ENCODE data around the gene CILP.

CILP gene

GRCh38 chr15:65164139-65164538, 47.1 kb downstream of the CILP start:
- in situ Hi-C loops (cut with MboI; ENCODE audit: low pct_unique_long_range_greater_than_20kb, low sequenced_read_pairs, unreplicated experiment), result no loop called here
- DNase-seq (ENCODE audit: low spot score), result no peak
- no peak for TF ChIP-seq CTCF (IDR thresholded peaks at IDR 0.05; ENCODE audit: extremely low read depth, insufficient read depth, missing control alignments)

GRCh38 chr15:65163041-65163440, 48.2 kb downstream of the CILP start:
- in situ Hi-C loops (cut with MboI; ENCODE audit: low pct_unique_long_range_greater_than_20kb, low sequenced_read_pairs, unreplicated experiment), result no loop called here
- DNase-seq (ENCODE audit: low spot score), result no peak
- no peak for TF ChIP-seq CTCF (IDR thresholded peaks at IDR 0.05; ENCODE audit: extremely low read depth, insufficient read depth, missing control alignments)

DNA sequence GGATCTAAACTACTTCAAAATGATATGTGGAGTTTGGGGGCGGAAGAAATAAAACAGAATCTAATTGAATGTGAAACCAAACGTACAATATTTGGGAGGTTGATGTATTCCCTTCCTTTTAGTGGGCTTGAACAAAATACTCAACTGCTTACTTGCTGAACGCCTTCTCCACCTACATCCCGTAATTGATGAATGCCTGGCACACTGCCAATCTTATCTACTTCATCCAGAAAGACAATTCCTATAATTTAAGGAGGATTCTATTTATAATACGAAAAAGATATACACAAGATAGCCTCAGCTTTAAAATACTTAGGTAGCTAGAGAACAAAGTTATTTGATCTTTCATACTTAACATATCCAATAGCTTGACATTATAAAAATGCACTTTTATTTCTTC, 54.6 kb downstream of the CILP start:
- no peak for TF ChIP-seq CTCF (IDR thresholded peaks at IDR 0.05; ENCODE audit: extremely low read depth, insufficient read depth, missing control alignments)

GRCh38 chr15:65154720-65155119, 56.6 kb downstream of the CILP start:
- DNase-seq (ENCODE audit: low spot score), result no peak
- TF ChIP-seq CTCF (IDR thresholded peaks at IDR 0.05; ENCODE audit: extremely low read depth, insufficient read depth, missing control alignments), result no peak
- in situ Hi-C loops (cut with MboI; ENCODE audit: low pct_unique_long_range_greater_than_20kb, low sequenced_read_pairs, unreplicated experiment), result no loop called here

More for the DNA sequence above, 54.6 kb downstream of the CILP start:
- DNase-seq (ENCODE audit: low spot score), result no peak
- in situ Hi-C loops (cut with MboI; ENCODE audit: low pct_unique_long_range_greater_than_20kb, low sequenced_read_pairs, unreplicated experiment), result no loop called here

DNA sequence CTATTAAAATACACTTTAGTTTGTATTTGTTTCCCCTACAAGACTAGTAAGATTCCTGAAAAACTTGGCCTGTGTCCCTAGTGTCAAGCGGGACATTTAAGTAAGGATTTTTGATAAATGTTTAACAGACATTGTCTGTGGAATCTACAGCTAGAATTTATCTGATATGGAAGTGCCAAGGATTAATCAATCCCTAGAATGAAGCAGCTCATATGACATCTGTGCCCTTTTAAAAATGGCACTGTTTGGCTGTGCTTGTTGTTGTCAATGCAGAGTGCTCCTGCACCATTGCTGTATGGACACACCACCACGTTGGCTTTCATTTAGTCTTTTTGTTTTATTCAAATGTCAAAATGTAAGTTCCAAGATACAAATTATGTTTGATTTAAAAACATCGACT, 63.4 kb downstream of the CILP start:
- TF ChIP-seq CTCF (IDR thresholded peaks at IDR 0.05; ENCODE audit: extremely low read depth, insufficient read depth, missing control alignments), result no peak
- DNase-seq (ENCODE audit: low spot score), result no peak
- in situ Hi-C loops (cut with MboI; ENCODE audit: low pct_unique_long_range_greater_than_20kb, low sequenced_read_pairs, unreplicated experiment), result no loop called here

DNA sequence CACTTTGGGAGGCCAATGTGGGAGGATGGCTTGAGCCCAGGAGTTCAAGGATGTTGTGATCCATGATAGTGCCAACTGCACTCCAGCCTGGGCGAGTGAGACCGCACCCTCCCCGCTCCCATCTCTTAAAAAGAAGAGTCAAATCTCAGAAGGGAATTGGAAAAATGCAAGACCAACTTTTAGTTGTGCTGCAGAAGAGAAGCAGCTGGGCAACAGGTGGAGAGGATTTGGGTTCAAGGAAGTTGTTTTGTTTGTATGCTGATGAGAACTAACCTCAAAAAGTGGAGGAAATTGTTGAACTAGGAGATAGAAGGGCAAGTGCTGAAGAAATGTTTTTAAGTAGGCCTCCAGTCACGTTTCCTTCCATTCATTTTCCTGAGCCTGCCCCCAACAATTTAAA, 64.8 kb downstream of the CILP start:
- DNase-seq (ENCODE audit: low spot score), result no peak
- TF ChIP-seq CTCF (IDR thresholded peaks at IDR 0.05; ENCODE audit: extremely low read depth, insufficient read depth, missing control alignments), result no peak
- in situ Hi-C loops (cut with MboI; ENCODE audit: low pct_unique_long_range_greater_than_20kb, low sequenced_read_pairs, unreplicated experiment), result no loop called here

All from GM13977 (cell line).